H9 (cell line): Measurements from ENCODE around the gene MRTFA. TPM values are rescaled to one million over a fixed set of nuclear protein-coding genes. Genes with fewer than 3 reads are reported as not detected.

ENCODE experiments used
- DNase-seq: peaks from one replicate; pipeline ENCODE4 v3.0.0-alpha.2; 2017
- H2AFZ ChIP-seq: one replicate; pipeline ENCODE4 v1.6.1; 2013; ENCODE audit warnings: mild to moderate bottlenecking, low read length, control low read depth, moderate library complexity
- H2AK5ac ChIP-seq: 2 replicates; pipeline ENCODE4 v1.6.1; 2013; ENCODE audit warnings: low read length, control low read depth, mixed read lengths; ENCODE audit not compliant: insufficient read length
- H2BK120ac ChIP-seq: one replicate; pipeline ENCODE4 v1.6.1; 2013; ENCODE audit warnings: low read depth, mild to moderate bottlenecking, low read length, control low read depth, inconsistent platforms; ENCODE audit not compliant: poor library complexity, severe bottlenecking
- H2BK12ac ChIP-seq: 2 replicates; pipeline ENCODE4 v1.6.1; 2013; ENCODE audit warnings: low read length, control low read depth, mixed read lengths, low read depth; ENCODE audit not compliant: insufficient read length
- H2BK15ac ChIP-seq: 2 replicates; pipeline ENCODE4 v1.6.1; 2013; ENCODE audit warnings: low read depth, low read length, control low read depth
- H2BK20ac ChIP-seq: one replicate; pipeline ENCODE4 v1.6.1; 2013; ENCODE audit warnings: low read depth, mild to moderate bottlenecking, low read length, control low read depth, inconsistent platforms; ENCODE audit not compliant: poor library complexity, severe bottlenecking
- H2BK5ac ChIP-seq: 2 replicates; pipeline ENCODE4 v1.6.1; 2013; ENCODE audit warnings: low read length, control low read depth, mixed read lengths; ENCODE audit not compliant: insufficient read length
- H3K14ac ChIP-seq: 2 replicates; pipeline ENCODE4 v1.6.1; 2013; ENCODE audit warnings: low read length, control low read depth; ENCODE audit not compliant: insufficient read depth
- H3K18ac ChIP-seq: 2 replicates; pipeline ENCODE4 v1.6.1; 2013; ENCODE audit warnings: low read depth, mild to moderate bottlenecking, mixed read lengths, low read length, control low read depth; ENCODE audit not compliant: insufficient read length
- H3K23ac ChIP-seq: 2 replicates; pipeline ENCODE4 v1.6.1; 2013; ENCODE audit warnings: low read length, control low read depth, mixed read lengths, low read depth; ENCODE audit not compliant: insufficient read length
- H3K23me2 ChIP-seq: 2 replicates; pipeline ENCODE4 v1.6.1; 2013; ENCODE audit warnings: low read depth, mild to moderate bottlenecking, mixed read lengths, low read length, control low read depth; ENCODE audit not compliant: insufficient read length, poor library complexity, severe bottlenecking
- H3K27ac ChIP-seq: 2 replicates; pipeline ENCODE4 v1.5.1; 2013; ENCODE audit warnings: low read length, control low read depth, mixed read lengths, low read depth; ENCODE audit not compliant: insufficient read length
- H3K27me3 ChIP-seq: 2 replicates; pipeline ENCODE4 v1.6.1; 2013; ENCODE audit warnings: low read length, control low read depth, inconsistent platforms; ENCODE audit not compliant: insufficient read depth
- H3K4ac ChIP-seq: 2 replicates; pipeline ENCODE4 v1.6.1; 2013; ENCODE audit warnings: low read depth, mild to moderate bottlenecking, control low read depth, inconsistent platforms, low read length, moderate library complexity
- H3K4me1 ChIP-seq: 2 replicates; pipeline ENCODE4 v1.6.1; 2013; ENCODE audit warnings: low read length, control low read depth, inconsistent platforms; ENCODE audit not compliant: insufficient read depth
- H3K4me2 ChIP-seq: 2 replicates; pipeline ENCODE4 v1.6.1; 2013; ENCODE audit warnings: low read length, control low read depth, mixed read lengths; ENCODE audit not compliant: insufficient read length, insufficient read depth
- H3K56ac ChIP-seq: 2 replicates; pipeline ENCODE4 v1.6.1; 2013; ENCODE audit warnings: low read depth, mild to moderate bottlenecking, mixed read lengths, low read length, control low read depth; ENCODE audit not compliant: insufficient read length
- H3K79me1 ChIP-seq: 2 replicates; pipeline ENCODE4 v1.6.1; 2013; ENCODE audit warnings: low read depth, mild to moderate bottlenecking, moderate library complexity, low read length, control low read depth, inconsistent platforms; ENCODE audit not compliant: insufficient read depth, poor library complexity, severe bottlenecking
- H3K79me2 ChIP-seq: 2 replicates; pipeline ENCODE4 v1.6.1; 2013; ENCODE audit warnings: low read length, control low read depth, inconsistent platforms; ENCODE audit not compliant: insufficient read depth
- H3K9ac ChIP-seq: 2 replicates; pipeline ENCODE4 v1.6.1; 2013; ENCODE audit warnings: low read length, control low read depth, mixed read lengths; ENCODE audit not compliant: insufficient read length; ENCODE audit errors: extremely low read depth
- H3K9me3 ChIP-seq: one replicate; pipeline ENCODE4 v1.6.1; 2013; ENCODE audit warnings: low read depth, low read length, inconsistent platforms; ENCODE audit not compliant: control insufficient read depth
- H3T11ph ChIP-seq: one replicate; pipeline ENCODE4 v1.6.1; 2013; ENCODE audit warnings: mild to moderate bottlenecking, low read length, control low read depth, inconsistent platforms
- H4K20me1 ChIP-seq: one replicate; pipeline ENCODE4 v1.6.1; 2013; ENCODE audit not compliant: control insufficient read depth, insufficient read length, insufficient read depth
- H4K5ac ChIP-seq: 2 replicates; pipeline ENCODE4 v1.6.1; 2013; ENCODE audit warnings: low read depth, mild to moderate bottlenecking, mixed read lengths, low read length, control low read depth; ENCODE audit not compliant: insufficient read length
- H4K8ac ChIP-seq: replicated peaks from 2 replicates; pipeline ENCODE4 v1.6.1; 2013; ENCODE audit warnings: low read length, control low read depth, mixed read lengths, low read depth; ENCODE audit not compliant: insufficient read length
- H4K91ac ChIP-seq: 2 replicates; pipeline ENCODE4 v1.6.1; 2013; ENCODE audit warnings: low read depth, mild to moderate bottlenecking, moderate library complexity, mixed read lengths, low read length, control low read depth; ENCODE audit not compliant: insufficient read length
- H3K27ac Mint-ChIP-seq, 3 experiments: 2 replicates in 2 of 3; 3 replicates in 1 of 3; pipeline ENCODE4 v1.8.0; 2020 to 2021; ENCODE audit warnings: mixed read lengths in 3 of 3, mild to moderate bottlenecking in 1 of 3, moderate library complexity in 1 of 3
- H3K27me3 Mint-ChIP-seq: 2 replicates; pipeline ENCODE4 v1.8.0; 2021; ENCODE audit warnings: low read depth, mild to moderate bottlenecking, moderate library complexity, mixed read lengths
- H3K36me3 Mint-ChIP-seq, 3 experiments: 2 replicates in 2 of 3; 3 replicates in 1 of 3; pipeline ENCODE4 v1.8.0; 2020 to 2021; ENCODE audit warnings: low read depth in 3 of 3, mixed read lengths in 3 of 3; ENCODE audit not compliant: insufficient read depth in 1 of 3
- H3K4me1 Mint-ChIP-seq, 2 experiments: 2 replicates each; pipeline ENCODE4 v1.8.0; 2020; ENCODE audit warnings: mixed read lengths in 2 of 2
- H3K4me3 Mint-ChIP-seq, 2 experiments: 2 replicates in 1 of 2; 3 replicates in 1 of 2; pipeline ENCODE4 v1.8.0; 2020 to 2021; ENCODE audit warnings: mild to moderate bottlenecking in 2 of 2, mixed read lengths in 2 of 2, moderate library complexity in 1 of 2
- H3K9me3 Mint-ChIP-seq, 2 experiments: 2 replicates in 1 of 2; 3 replicates in 1 of 2; pipeline ENCODE4 v1.8.0; 2020; ENCODE audit warnings: mild to moderate bottlenecking in 2 of 2, mixed read lengths in 2 of 2, moderate library complexity in 1 of 2
- CTCF ChIP-seq: fragments of 200-600 bp; sonication (generic); conservative IDR thresholded peaks from 3 replicates; pipeline ENCODE4 v1.8.0; 2021; ENCODE audit warnings: antibody characterized with exemption, mild to moderate bottlenecking
- WGBS: extraction: QIAGEN DNeasy Blood & Tissue Kit; methylation state at CpG from one replicate; pipeline ENCODE4 v1.1.7; 2013; ENCODE audit warnings: missing lambda C conversion rate, low lambda C conversion rate, mixed read lengths; ENCODE audit not compliant: insufficient read length; ENCODE audit errors: extremely low coverage; 5-methylcytosine and 5-hydroxymethylcytosine counted together
- total RNA-seq: library from RNA; stranded (reverse); gene quantifications from 2 replicates; pipeline ENCODE4 v1.2.1, GENCODE V29; 2021

MRTFA gene
- total RNA-seq, 1 experiment from 2014 or later: 38.1 TPM

GRCh38 chr22:40661671-40662070 is 25.2 kb upstream of the MRTFA start:
- no peak overlapping the region for H4K8ac ChIP-seq
- H3K9ac ChIP-seq: no peak overlapping the region
- no peak overlapping the region for H3K4ac ChIP-seq
- no peaks in the 10 kb centered on the region for H3K79me2 ChIP-seq
- H2BK15ac ChIP-seq: no peak overlapping the region
- H3K27me3 Mint-ChIP-seq: no peaks in the 10 kb centered on the region
- no peaks in the 10 kb centered on the region for H3K23me2 ChIP-seq
- no peak overlapping the region for H3T11ph ChIP-seq
- no peak overlapping the region for H3K23ac ChIP-seq
- H3K4me3 Mint-ChIP-seq: no peak overlapping the region
- no peak overlapping the region for H2AFZ ChIP-seq
- no peaks in the 10 kb centered on the region for H3K79me1 ChIP-seq
- no peaks in the 10 kb centered on the region for H3K9me3 Mint-ChIP-seq
- H3K27ac ChIP-seq: no peak overlapping the region
- H3K4me2 ChIP-seq: no peak overlapping the region
- no peaks in the 10 kb centered on the region for H3K27me3 ChIP-seq
- no peak overlapping the region for H3K27ac Mint-ChIP-seq
- no peak overlapping the region for H3K14ac ChIP-seq
- no peak overlapping the region for H4K91ac ChIP-seq
- no peak overlapping the region for H4K5ac ChIP-seq
- H2BK120ac ChIP-seq: no peak overlapping the region
- no peak overlapping the region for H2BK12ac ChIP-seq
- no peak overlapping the region for H2BK5ac ChIP-seq
- DNase-seq: no peak
- no peaks in the 10 kb centered on the region for H4K20me1 ChIP-seq
- no peaks in the 10 kb centered on the region for H3K4me1 ChIP-seq
- H3K36me3 Mint-ChIP-seq: 0 out of 7 replicates have a peak, but pooled peaks cover 0 to 1% (median 0%) of the 10 kb centered on the region in 3 experiments
- no peak overlapping the region for H3K56ac ChIP-seq
- H3K9me3 ChIP-seq: no peaks in the 10 kb centered on the region
- H2BK20ac ChIP-seq: no peak overlapping the region
- no peak overlapping the region for H3K18ac ChIP-seq
- no CpG with 5 or more reads among the region's 7 CpGs for WGBS
- no peak overlapping the region for H2AK5ac ChIP-seq
- H3K4me1 Mint-ChIP-seq: no peaks in the 10 kb centered on the region
- no peak for TF ChIP-seq CTCF
